Uterus (tissue), 4 donors: ENCODE results near the gene ANKRD36C. TPM values are rescaled to one million over a fixed set of nuclear protein-coding genes. Genes with fewer than 3 reads are reported as not detected.
A peak's percentile ranks its signal among the peaks of the same experiment; 100 is the strongest.
"Not testable (repeated sequence)": the region's sequence is repeated elsewhere in the genome, so short reads cannot be mapped to it uniquely, and the experiment has no call there.

Source experiments
- DNase-seq, 2 donors: peaks; one replicate each; pipeline ENCODE4 v3.0.0-alpha.2; 2019 to 2020
- H3K27ac ChIP-seq, 2 donors: fragments of 200-600 bp; sonication (generic); 1 replicate in 1 of 2; 2 replicates in 1 of 2; pipeline ENCODE4 v1.5.1; 2016 to 2018
- H3K27me3 ChIP-seq, 2 donors: fragments of 200-600 bp; sonication (generic); one replicate each; pipeline ENCODE4 v1.5.1; 2018 to 2019; ENCODE audit warnings: control low read depth in 1 of 2
- H3K36me3 ChIP-seq, 2 donors: fragments of 200-600 bp; sonication (generic); one replicate each; pipeline ENCODE4 v1.5.1; 2019; ENCODE audit warnings: control low read depth in 1 of 2
- H3K4me1 ChIP-seq, 2 donors: fragments of 200-600 bp; sonication (generic); one replicate each; pipeline ENCODE4 v1.5.1; 2018 to 2019; ENCODE audit warnings: control low read depth in 1 of 2
- H3K4me3 ChIP-seq, 2 donors: fragments of 200-600 bp; sonication (generic); 1 replicate in 1 of 2; 2 replicates in 1 of 2; pipeline ENCODE4 v1.5.1; 2018 to 2019; ENCODE audit warnings: mild to moderate bottlenecking in 1 of 2
- H3K9me3 ChIP-seq, 2 donors: fragments of 200-600 bp; sonication (generic); one replicate each; pipeline ENCODE4 v1.5.1; 2019; ENCODE audit warnings: control low read depth in 1 of 2
- POLR2A ChIP-seq, 2 donors: fragments of 450-650 bp; IDR thresholded peaks; one replicate each; pipeline ENCODE4 v1.6.1; 2016; ENCODE audit warnings: antibody characterized with exemption in 2 of 2, mild to moderate bottlenecking in 1 of 2, moderate library complexity in 1 of 2
- intact Hi-C: fragments of 100-400 bp; cut with DNase I; formaldehyde crosslinking; loops from one replicate; pipeline ENCODE4 v1.15.1; 2023; ENCODE audit warnings: low total_unique reads
- total RNA-seq, 4 donors: library from RNA; depleted of rRNA in 3 of 4; stranded (reverse); fragments of >200 nt in 3 of 4; gene quantifications; one replicate each; pipeline versions ENCODE4 v1.1.0 to v1.2.4, GENCODE V29; 2014 to 2023
- TF ChIP-seq, protein P1 (sequence below), 4 experiments: fragments of 200-600 bp in 2 of 4; fragments of 450-650 bp in 2 of 4; sonication (generic) in 2 of 4; IDR thresholded peaks; one replicate each; pipeline ENCODE4 v1.5.1; 2016 to 2019; ENCODE audit warnings: antibody characterized with exemption in 4 of 4, mild to moderate bottlenecking in 2 of 4, moderate library complexity in 1 of 4
- donor health status: DM: yes; HTN: yes; CAD: no.

Gene ANKRD36C
- 100 to 1,000 TPM in 1 of 4 donors, 10 to 100 TPM in 3; 37.1 to 228 (median 58.2) TPM for total RNA-seq

DNA sequence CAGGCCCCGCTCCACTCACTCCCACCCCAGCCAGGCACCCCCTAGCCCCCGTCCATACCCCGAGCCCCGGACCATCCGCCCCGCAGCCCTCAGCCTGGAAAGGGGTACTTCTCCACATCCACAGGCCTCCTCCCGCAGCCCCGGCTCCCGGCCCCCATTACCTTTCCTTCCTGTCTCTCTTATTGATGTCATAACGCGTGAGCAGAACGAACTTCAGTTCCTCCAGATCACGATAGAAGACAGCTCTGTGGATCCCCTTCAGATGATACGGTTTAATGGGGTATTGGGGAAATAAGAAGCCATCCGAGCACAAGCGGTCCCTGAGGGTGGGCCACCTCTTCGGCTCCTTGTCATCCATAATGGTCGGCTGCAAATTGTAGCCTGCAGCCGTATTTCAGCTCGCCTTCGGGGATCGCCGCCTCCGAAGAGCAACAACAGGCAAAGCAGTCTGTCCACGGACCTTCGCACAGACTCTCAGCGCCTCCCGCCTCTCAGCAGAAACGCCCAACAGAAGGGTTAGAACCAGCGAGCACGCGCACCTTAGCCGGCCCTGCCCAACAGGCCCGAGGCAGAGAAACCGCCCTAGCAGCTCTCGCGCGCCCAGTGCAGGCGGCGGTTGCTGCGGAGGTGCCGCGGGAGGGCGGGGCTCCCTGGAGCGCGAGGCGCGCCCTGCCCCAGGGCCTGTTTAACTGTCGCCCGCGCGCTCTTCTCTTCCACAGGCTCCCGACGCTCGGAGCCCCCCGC is at the start of gene ANKRD36C:
Gene ANKRD36C (minus strand): TSS at position 474 of the 744 bp plus-strand sequence. CDS start 116 bp downstream, at position 358.
- peak in 1 of 2 donors; percentile 33 for DNase-seq
- peak in 1 of 2 donors; percentile 37 for TF ChIP-seq POLR2A (IDR thresholded peaks at IDR 0.05)
- intact Hi-C loops, result not testable (repeated sequence)

DNA sequence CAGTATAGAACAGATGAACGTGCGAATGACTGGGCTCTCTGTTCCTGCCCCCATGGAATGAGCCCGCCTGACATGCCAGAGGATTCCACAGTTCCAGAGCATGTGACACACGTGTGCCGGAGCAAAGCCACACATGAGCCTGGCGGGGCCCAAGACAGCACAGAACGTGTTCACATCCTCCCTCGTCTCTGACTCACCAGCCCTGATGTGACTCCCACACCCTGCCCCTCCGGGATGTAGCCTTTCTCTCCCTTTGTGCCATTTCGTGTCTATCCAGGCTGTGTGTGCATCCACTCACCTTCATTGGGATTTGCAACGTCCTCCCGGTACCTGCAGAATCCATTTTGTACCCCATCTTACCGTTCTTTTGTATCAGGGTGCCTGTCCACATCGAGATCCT is 43.9 kb upstream of the ANKRD36C start:
- H3K36me3 ChIP-seq, H3K27ac ChIP-seq, H3K27me3 ChIP-seq, H3K4me1 ChIP-seq, H3K9me3 ChIP-seq, DNase-seq, intact Hi-C loops, H3K4me3 ChIP-seq: not testable (repeated sequence)

More for the DNA sequence above, at the start of gene ANKRD36C:
- H3K9me3 ChIP-seq, H3K4me1 ChIP-seq, H3K36me3 ChIP-seq, H3K27me3 ChIP-seq: not testable (repeated sequence)
- Histone ChIP-seq H3K4me3 (peak within 1 kb of the TSS; percentile 60 to 74), H3K27ac (peak within 1 kb of the TSS; percentile 90 to 97)

DNA sequence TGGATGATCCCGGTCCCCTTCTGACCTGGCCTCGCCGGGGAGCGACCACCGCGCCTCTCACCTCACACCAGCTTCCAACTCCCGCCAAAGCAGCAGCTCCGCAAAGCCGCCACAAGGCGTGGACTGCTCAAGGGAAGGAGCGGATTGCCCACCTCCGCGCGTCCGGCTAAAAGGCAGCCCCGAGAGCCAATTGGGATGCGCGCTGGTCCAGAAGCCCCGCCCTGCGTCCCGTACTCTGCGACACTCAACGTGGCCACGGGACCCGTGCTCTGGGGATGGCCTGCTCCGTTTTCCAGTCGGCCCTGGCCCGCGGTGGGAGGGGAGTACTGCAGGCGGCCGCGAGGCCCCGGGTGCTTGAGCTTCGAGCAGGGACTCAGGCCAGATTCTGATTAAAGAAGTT is 43.2 kb upstream of the ANKRD36C start, which contains the start of gene GPAT2:
Gene GPAT2 (minus strand): TSS at position 125 of the 400 bp plus-strand sequence. CDS start 2,557 bp downstream, outside the sequence.
- H3K4me3 ChIP-seq, H3K4me1 ChIP-seq, H3K27ac ChIP-seq, H3K36me3 ChIP-seq, DNase-seq, H3K9me3 ChIP-seq, H3K27me3 ChIP-seq, intact Hi-C loops: not testable (repeated sequence)

DNA sequence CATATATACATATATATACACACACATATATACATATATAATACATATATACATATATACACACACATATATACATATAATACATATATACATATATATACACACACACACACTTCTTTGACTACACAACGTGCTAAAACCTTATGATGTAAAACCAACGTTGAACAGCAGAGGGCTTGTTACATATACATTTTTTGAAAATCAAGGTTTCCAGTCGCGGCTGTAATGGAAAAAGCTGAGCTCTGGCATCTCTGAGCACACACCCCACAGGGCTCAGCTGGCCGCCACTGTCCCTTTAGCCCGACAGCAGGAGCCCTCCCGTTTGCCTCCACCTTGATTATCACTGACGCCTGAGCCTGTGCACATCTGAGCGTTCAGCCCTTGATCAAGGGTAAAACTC is 42.4 kb upstream of the ANKRD36C start:
- intact Hi-C loops, H3K27ac ChIP-seq, DNase-seq: not testable (repeated sequence)

DNA sequence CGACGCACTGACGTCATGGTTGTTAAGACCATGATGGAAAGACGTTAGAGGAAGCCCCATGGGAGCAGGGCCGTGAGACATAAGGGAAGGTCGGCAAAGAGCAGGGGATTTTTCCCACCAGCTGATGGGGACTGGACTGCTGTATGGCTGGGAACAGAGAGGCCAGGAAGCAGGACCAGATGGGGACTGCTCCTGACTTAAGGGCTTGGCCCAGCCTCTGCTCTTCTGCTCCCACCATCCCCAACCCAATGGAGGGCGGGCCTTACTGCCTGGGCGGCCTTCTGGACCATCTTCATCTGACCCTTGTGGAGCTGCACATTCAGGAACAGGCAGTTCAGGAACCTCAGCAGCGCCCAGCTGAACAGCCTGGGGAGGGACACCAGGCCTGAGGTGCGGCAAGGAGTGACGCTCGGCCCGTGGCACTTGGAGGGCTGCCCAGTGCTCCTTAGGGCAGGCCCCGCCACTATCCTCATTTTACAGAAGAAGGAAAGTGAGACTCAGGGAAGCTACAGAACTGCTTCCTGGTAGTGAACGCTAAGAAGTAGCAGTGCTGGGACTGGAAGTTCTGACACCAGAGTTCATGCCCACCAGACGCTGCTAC is 36.2 kb upstream of the ANKRD36C start:
- H3K9me3 ChIP-seq, intact Hi-C loops, H3K27me3 ChIP-seq, DNase-seq, H3K36me3 ChIP-seq, H3K4me1 ChIP-seq, H3K4me3 ChIP-seq, H3K27ac ChIP-seq: not testable (repeated sequence)

More for the DNA sequence above, 42.4 kb upstream of the ANKRD36C start:
- H3K4me3 ChIP-seq, H3K27me3 ChIP-seq, H3K9me3 ChIP-seq, H3K36me3 ChIP-seq, H3K4me1 ChIP-seq: not testable (repeated sequence)

DNA sequence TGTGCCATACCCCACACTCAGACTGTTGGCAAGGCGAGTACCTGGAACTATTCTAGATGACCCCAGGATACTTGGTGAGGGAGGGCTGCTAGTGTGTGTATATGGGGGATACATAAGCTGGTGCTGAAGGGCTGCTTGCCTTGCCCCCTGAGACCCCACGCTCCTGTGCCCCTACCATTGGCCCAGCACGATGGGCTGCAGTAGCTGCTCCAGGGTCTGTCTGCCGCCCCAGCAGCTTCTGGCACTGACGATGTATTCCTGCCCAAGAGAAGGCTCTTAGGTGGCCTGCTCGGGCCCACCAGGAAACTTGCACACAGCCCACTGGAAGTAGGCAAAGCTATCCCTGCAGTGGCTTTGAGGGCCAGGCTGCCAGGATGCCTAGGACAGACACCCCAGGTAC is 34.1 kb upstream of the ANKRD36C start:
- H3K9me3 ChIP-seq, H3K36me3 ChIP-seq, H3K27ac ChIP-seq, DNase-seq, H3K4me1 ChIP-seq, H3K4me3 ChIP-seq, intact Hi-C loops, H3K27me3 ChIP-seq: not testable (repeated sequence)

DNA sequence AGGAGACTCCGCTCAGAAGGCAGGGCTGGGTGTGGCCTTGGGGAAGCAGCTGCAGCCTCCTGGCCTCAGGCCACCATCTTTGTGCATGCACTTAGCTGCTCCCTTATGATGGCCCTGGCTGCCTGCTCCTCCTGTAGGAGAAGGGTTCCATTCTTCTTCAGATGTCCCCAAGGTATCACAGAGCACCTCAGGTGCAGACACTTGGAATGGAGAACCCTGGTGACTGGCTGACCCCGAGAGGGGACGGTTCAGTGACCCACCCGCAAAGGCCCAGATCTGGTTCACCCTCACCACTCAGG is 33.5 kb upstream of the ANKRD36C start:
- no peak overlapping the region for H3K27ac ChIP-seq
- H3K9me3 ChIP-seq, result no peaks in the 10 kb centered on the region
- H3K36me3 ChIP-seq, result no peaks in the 10 kb centered on the region
- H3K4me3 ChIP-seq, result no peak overlapping the region
- H3K4me1 ChIP-seq, result no peaks in the 10 kb centered on the region
- no peaks in the 10 kb centered on the region for H3K27me3 ChIP-seq
- no peak for TF ChIP-seq POLR2A (IDR thresholded peaks at IDR 0.05)
- TF ChIP-seq, protein P1, sequence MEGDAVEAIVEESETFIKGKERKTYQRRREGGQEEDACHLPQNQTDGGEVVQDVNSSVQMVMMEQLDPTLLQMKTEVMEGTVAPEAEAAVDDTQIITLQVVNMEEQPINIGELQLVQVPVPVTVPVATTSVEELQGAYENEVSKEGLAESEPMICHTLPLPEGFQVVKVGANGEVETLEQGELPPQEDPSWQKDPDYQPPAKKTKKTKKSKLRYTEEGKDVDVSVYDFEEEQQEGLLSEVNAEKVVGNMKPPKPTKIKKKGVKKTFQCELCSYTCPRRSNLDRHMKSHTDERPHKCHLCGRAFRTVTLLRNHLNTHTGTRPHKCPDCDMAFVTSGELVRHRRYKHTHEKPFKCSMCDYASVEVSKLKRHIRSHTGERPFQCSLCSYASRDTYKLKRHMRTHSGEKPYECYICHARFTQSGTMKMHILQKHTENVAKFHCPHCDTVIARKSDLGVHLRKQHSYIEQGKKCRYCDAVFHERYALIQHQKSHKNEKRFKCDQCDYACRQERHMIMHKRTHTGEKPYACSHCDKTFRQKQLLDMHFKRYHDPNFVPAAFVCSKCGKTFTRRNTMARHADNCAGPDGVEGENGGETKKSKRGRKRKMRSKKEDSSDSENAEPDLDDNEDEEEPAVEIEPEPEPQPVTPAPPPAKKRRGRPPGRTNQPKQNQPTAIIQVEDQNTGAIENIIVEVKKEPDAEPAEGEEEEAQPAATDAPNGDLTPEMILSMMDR (IDR thresholded peaks at IDR 0.05), result no peak
- DNase-seq, result no peak
- intact Hi-C loops, result no loop called here

DNA sequence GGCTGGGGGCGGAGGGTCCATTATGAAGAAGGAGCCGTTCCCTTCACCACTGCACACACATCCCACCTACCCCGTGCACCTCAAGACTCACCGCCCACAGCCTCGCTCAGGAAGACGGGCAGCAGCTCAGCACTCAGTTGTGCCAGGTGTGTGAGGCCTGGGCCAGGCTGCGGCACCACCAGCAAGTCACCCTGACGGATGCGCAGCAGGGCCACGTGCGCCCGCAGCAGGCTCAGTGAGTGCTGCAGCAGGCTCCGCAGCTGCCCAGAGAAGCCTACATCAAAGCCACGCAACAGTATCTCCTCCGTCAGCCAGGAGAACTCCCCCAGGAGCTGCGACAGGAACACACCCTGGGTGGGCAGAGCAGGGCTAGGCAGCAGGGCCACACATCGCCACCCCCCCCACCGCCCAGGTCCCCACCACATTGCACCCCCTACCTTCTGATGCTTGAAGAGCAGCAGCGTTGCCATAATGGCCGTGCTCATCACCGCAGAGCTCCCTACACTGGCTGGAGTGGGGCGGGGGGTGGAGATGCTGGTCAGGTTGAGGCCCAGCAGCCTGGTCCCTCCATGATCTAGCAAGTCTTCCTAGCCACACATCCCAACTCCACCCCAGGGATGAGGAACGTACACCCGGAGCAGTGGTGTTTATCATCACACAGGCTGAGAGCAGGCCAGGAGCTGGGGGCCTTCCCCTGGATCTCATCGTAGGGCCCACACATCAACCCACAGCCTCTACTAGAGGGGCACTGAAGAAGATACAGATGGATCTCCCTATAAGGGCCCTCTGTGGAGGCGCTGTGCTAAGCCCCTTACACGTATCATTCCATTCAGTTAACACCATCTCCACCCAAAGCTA is 32.9 kb upstream of the ANKRD36C start:
- Histone ChIP-seq H3K27me3 (no peaks in the 10 kb centered on the region), H3K4me1 (no peaks in the 10 kb centered on the region), H3K27ac (no peak overlapping the region), H3K9me3 (no peaks in the 10 kb centered on the region), H3K4me3 (no peak overlapping the region), H3K36me3 (no peaks in the 10 kb centered on the region)
- no peak for DNase-seq
- intact Hi-C loops, result no loop called here
- TF ChIP-seq, protein P1 (IDR thresholded peaks at IDR 0.05), result no peak
- no peak for TF ChIP-seq POLR2A (IDR thresholded peaks at IDR 0.05)

DNA sequence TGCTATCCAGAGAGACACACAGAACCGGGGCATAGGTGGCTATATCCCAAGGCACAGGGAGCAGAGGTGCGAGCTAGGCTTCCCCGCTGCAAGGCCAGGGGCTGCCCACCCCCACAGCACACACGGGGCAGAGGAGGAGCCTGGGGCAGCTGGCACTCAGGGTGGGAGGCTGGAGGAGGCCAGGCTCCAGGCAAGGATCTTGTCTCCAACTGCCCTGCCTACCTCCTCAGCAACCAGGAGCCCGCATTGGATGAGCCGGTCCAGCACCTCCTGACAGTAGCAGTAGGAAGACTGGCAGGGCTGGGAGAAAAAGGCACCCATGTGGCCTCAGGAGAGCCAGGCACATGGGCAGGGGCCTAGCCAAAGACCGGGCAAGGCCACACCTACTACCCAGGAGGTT is 32.1 kb upstream of the ANKRD36C start:
- H3K4me1 ChIP-seq, intact Hi-C loops, H3K9me3 ChIP-seq, H3K27ac ChIP-seq, H3K27me3 ChIP-seq, H3K4me3 ChIP-seq, DNase-seq, H3K36me3 ChIP-seq: not testable (repeated sequence)
